Cardiac atrium fibroblast (primary cell): ENCODE data around the gene HS6ST2. TPM values are rescaled to one million over a fixed set of nuclear protein-coding genes. Genes with fewer than 3 reads are reported as not detected.

Experiments used
- total RNA-seq: library from RNA; depleted of rRNA; stranded (reverse); fragments of >200 nt; gene quantifications from 2 replicates; pipeline ENCODE4 v1.2.3, GENCODE V29; 2015

Gene HS6ST2
- under 0.01 TPM in 1 of 2 replicates, not detected in the other for total RNA-seq

GRCh38 chrX:132958091-132958703 lies at the start of gene HS6ST2:
HS6ST2 (minus strand) TSS chrX:132958629.

Other genes with a start within 250 kb of the HS6ST2 start
- not detected in 2 replicates for gene USP26, start 138.5 kb upstream of the HS6ST2 start, total RNA-seq